Cerebellar cortex (tissue), 1 donor: ENCODE results near the gene ALDH4A1.
"Not testable (repeated sequence)": the region's sequence is repeated elsewhere in the genome, so short reads cannot be mapped to it uniquely, and the experiment has no call there.

Experiments
- DNase-seq: peaks from one replicate; pipeline ENCODE4 v3.0.0-alpha.2; 2015; ENCODE audit warnings: low spot score

Gene ALDH4A1

DNA sequence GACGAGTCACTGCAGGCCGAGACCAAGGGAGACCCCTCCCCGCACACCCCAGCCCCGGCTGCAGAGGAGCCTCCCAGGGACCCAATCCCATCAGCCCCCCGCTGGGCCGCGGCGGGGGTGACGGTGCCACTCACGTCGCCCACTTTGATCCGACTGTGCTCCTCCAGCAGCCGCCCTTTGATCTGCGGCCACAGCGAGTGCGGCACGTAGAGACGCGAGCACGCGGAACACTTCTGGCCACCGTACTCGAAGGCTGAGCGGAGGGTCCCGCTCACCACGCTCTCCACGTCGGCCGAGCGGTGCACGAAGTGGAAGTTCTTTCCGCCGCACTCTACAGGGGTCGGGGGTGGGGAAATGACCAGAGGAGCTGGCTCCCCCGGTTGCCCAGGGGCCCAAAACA is 25.1 kb downstream of the ALDH4A1 start:
- no peak for DNase-seq

DNA sequence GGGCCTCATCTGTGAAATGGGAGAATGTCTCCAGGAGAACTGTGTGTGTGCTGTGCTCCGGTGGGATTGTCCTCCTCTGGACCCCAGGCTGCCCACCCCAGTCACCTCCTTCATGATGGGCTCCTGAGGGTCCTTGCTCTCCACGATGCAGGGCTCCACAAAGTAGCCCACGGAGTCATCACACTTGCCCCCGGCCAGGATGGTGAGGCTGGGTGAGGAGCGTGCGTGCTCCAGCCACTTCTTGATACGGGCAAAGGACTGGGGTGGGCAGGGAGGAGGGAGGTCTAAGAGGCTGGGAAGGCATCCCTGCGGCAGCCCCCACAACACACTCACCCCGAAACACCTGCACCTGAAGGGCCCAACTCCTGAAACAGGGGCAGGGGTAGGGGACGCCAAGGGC is 26.1 kb downstream of the ALDH4A1 start:
- no peak for DNase-seq

DNA sequence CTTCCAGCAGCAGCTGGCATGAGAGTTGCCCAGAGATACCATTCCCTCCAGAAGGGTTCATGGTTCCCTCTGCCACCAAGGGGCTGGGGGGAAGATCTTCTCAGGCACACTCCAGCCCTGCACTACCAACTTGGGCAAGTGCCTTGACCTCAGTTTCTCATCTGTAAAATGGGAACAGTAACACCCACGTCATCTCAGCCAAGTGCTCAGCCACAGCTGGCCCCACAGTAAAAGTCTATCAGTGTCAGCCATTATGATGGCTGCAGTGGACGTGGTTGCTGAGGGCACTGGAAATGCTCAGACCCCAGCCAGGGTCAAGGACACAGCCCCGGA is 26.6 kb downstream of the ALDH4A1 start:
- no peak for DNase-seq

DNA sequence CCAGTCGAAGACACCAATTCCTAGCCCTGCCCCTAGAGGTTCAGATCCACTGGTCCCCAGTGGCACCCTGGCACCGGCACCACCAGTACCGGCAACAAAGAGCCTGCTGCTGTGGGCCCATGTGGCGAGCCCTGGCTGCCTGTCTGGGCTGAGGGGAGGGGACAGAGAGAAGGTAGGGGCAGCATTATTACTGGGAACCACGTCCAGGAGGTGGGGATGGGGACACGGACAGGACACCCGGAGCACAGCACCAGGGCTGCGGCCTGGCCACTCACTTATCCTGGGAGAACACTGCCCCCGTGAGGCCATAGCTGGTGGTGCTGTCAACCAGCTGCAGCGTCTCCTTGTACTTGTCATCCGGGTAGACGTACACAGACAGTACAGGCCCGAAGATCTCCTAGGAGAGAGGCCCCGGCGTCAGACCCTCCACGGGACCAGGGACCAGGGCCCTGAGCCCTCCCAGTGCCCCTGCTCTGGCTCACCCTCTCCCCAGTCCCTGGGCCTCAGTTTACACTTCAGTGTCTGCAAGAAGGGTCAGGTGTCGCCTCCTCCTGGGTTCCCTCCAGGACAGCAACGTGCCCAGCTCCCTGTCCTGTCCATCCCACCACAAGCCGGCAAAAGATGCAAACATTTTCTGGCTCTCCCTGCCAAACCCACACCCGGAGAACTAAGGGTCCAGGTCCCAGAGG is 27.1 kb downstream of the ALDH4A1 start:
- peak; percentile 82 for DNase-seq

DNA sequence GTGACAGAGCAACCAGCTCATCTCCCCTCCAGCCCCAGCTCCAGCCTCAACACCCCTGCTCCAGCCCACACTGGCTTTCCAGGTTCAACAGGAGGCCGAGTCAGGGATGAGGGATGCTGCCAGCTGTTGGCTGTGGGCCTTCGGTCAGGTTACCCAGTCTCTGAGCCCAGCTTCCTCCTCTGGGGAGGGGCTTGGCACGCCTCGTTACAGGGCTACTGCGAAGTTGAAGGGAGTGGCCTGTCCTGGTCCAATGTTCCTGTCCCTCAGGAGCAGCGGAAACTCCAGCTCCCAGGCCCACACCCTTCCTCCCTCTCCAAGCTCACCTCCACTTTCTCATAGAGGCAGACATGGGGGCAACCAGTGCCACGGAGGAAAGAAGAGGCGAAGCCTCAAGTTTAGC is 27.8 kb downstream of the ALDH4A1 start:
- DNase-seq = no peak

DNA sequence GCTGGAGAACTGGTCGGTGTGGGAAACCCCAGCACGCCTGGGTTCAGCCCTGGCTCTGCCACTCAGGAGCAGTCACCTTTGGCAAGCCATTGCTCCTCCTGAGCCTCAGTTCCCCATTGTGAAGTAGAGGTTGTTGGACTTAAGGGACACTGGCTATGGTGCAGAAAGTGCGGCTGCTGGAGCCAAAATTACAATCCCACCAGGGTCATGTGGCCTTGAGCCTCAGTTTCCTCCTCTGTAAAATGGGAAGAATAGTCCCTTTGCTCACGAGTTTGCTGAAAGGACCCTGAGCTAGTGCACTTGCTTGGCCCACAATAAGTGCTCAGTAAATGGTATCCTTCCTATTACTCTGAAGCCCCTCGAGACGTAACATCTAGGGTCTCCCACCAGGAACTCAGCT is 28.3 kb downstream of the ALDH4A1 start:
- DNase-seq = no peak

DNA sequence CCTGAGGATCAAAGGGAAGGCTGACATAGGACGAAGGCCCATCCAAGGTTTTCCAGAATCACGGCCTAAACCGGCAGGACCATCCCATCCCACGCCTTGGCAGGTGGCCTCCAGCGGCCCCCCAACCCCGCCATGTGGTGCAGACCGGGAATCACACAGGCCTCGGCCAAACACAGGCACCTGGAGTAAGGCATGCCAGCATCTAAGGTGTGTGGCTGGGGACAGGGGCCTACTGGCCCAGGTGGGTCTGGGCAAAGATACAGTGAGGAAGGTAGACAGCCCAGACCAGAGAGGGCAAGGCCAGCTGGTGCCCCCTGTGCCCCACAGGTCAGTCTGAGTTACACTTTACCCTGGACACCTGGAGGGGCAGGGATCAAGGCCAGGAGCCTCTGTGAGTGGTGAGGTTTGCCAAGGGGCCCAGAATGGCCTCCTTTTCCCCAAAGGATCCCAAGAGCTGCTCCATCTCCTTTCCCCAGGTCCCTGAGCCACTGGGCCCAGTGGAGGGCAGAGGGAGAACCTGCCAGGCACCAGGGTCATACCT is 30.2 kb downstream of the ALDH4A1 start:
- DNase-seq = no peak

DNA sequence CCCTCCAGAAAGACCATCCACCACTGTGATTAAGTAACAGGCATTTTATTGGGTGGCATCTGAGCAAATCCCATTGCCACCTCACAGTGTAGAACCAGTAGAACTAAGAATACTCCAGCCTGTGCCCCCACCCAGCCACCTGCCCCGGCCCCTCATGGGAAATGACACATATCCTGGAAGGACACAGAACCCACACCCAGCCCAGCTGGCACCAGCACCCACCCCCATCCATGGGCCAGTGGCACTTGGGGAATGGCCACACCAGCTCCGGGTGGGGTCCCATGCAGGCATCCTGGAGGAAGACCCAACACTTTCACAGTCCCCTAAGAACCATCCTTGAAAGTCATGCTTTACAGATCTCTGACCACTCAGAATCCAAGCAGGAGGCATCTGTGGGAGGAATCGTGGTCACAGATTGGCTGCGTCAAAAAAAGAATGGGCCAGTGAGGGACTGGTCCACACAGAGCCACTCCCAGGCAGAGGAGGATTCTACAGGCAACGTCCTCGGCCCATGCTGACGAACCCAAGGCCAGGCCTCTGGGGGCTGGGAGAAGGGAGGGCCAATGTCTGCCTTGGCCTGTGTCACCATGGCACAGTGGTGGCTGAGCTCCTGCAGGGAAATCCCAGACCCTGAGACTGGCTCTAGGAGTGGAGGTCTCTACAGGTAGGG is 30.8 kb downstream of the ALDH4A1 start:
- DNase-seq = no peak

DNA sequence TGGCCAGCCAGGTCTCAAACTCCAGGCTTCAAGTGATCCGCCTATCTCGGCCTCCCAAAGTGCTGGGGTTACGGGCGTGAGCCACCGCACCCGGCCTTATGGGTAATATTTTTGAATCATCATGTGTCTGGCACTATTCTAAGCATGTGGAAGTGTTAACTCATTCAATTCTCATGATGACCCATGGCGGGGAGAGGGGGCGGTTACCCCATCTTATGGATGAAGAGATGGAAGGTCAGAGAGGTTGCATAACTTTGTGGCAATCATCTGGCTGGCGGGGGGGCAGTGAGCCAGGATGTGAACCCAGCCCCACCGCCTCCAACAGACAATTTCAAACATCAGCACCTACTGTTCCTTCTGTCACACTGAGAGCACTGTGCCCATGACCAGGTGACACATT is 31.4 kb downstream of the ALDH4A1 start:
- DNase-seq = no peak

DNA sequence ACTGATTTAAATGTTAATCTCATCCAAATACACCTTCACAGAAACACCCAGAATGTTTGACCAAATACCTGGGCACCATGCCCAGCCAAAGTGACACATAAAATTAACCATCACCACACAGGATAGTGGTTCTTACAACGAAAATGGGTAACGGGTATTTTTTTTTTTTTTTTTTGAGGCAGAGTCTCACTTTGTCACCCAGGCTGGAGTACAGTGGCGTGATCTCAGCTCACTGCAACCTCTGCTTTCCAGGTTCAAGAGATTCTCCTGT is 31.8 kb downstream of the ALDH4A1 start:
- not testable (repeated sequence) for DNase-seq

DNA sequence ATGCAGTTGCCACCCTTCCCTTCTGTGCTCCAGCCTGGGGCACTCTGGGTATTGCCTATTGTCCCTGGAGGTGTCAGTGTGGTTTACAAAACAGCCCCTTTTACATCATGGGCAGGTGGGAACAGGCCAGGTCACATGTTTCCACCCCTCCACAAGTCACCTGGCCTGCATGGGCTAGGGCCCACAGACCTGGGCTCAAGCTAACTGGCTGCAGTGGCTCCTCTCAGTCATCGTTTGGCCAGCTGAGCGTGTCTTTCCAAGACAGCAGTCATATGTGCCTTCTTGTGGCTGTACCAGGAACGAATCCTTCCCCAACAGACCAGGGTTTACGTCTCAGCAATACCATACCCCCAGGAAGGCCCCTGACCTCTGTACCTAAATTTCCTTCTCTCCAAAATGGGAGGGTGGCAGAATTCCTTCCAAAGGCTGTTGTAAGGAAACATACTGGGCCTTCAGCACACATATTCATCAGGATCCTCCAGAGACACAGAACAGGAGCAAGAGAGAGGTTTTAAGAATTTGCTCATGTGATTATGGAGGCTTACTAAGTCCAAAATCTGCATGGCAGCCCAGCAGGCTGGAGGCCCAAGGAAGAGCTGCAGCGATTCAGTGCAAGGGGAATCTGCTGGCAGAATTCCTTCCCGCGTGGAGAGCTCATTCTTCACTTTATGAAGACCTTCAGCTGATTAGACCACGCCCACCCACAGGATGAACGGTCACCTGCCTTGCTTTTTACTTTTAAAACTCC is 32.3 kb downstream of the ALDH4A1 start:
- no peak for DNase-seq

DNA sequence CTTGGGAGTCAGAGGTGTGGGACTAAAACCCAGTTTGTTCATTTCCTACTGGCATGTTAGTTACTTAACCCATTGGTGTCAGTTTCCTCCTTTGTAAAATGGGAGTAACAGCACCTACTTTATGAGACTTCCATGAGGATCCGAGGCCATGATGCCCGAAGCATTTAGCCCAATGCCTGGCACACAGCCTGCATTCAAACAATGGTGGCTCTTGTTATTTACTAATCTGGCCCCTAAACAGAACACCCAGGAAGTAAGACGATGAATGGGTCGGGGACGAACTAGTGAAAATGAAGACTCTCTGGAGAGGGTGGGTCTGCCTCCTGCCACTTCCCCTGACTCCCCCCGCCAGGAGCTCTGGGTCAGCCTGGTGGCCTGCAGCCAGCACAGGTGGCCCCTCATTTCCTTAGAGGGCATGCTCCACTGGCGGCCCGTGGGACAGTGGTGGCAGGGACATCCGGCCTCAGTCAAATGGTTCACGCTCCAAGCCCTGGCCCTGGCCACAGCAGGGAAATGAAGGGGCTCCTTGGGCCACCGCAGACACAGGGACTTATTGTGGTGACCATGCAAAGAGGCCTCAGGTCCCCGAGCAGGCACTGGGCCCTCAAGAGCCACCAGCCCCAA is 33.4 kb downstream of the ALDH4A1 start:
- DNase-seq = no peak

DNA sequence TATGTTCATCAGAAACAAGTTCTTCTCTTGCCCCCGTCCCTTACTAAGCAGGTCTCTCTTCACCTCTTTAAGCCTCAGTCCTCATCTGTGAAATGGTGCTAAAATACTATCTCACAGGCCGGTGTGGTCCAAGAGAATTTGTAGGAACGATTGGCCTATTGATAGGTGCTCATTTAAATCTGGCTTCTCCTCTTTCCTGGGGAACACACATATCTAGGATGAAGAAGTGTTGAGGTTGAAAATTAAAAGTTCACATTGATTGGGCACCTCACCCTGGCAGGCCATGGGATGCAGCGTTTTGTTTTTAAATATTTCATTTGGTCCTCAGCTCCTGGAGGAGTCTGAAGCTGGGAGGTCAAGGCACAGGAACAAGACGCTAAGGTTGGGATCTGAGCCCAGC is 34.0 kb downstream of the ALDH4A1 start:
- DNase-seq = no peak

DNA sequence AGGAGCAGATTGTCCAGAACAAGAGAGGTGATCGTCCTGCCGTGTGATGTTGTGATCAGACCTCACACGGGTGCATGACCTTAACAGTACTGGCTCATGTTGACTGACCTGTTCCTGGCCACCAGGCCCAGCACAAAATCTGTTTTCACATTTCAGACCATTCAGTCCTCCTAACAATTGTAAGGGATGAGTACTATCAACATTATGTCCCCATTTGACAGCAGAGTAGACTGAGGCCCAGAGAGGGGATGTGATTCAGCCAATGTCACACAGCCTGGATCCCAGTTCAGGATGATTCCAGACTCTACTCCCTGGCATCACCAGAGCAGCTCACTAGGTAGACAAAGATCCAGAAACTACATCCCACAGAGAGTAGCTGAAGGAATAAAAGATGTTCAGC is 35.5 kb downstream of the ALDH4A1 start:
- DNase-seq = no peak

DNA sequence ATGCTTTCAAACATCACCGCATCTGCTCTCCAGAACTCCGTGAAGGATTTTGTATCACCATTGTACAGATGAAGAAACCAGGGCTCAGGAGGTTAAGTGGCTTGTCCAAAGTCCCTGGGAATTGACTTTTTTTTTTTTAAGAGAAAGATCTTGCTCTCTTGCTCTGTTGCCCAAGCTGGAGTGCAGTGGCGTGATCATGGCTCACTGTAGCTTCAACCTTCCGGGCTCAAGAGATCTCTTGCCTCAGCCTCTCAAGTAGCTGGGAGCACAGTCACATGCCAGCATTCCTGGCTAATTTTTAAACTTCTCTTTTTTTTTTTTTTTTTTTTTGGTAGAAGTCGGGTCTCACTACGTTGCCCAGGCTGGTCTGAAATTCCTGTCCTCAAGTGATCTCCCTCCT is 36.0 kb downstream of the ALDH4A1 start:
- no peak for DNase-seq

DNA sequence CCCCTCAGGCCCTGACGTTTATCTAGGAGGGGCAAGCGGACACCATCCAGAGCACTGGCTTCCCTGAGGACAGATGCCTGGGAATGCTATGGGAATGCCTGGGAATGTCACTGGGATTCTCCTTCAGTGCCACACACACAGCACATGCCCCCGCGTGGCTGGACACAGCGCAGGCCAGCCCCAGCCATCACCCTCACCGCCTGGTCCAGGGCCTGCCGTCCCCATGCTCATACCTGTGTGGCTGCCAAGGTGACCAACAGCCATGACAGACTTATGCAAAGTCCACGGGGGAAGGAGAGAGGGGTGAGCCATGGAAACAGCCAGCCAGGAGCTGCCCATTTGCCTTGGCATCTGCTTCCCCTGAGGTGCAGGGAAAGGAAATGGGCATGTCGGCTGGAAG is 37.2 kb downstream of the ALDH4A1 start:
- DNase-seq = no peak

DNA sequence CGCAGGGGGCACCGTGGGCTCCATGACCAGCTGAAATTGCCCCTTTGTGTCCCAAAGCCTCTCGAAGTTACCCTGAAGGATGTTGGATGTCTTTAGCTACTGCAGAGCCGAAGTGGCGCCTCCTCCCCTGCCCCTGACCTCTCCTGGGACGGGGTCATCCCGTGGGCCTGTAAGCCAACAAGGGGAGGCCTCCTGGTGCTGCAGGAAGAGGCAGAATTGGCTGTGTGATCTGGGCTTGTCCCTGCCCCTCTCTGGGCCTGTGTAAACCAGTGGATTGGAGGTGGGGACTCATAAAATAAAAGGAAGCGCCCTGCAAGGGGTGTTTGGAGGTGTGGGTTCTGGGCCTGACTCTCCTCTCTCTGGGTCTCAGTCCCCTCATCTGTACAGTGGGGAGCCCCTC is 40.8 kb downstream of the ALDH4A1 start:
- DNase-seq = no peak

DNA sequence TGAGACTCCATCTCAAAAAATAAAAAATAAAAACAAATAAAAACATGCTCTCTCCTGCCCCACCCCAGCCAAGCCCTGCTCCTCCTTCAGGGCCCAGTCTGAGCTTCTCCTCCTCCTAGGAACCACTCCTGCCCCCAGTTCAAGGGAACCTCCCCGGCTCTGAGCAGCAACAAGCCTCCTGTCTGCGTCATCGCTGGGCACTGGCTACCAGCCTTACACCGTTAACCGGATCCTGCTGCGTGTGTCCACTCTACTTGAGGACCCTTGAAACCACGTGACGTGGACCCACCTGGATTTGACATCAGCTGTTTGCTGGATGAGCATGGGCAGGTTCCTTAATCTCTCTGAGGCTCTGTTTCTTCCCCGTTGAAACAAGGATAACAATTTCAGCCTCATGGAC is 41.3 kb downstream of the ALDH4A1 start:
- no peak for DNase-seq

DNA sequence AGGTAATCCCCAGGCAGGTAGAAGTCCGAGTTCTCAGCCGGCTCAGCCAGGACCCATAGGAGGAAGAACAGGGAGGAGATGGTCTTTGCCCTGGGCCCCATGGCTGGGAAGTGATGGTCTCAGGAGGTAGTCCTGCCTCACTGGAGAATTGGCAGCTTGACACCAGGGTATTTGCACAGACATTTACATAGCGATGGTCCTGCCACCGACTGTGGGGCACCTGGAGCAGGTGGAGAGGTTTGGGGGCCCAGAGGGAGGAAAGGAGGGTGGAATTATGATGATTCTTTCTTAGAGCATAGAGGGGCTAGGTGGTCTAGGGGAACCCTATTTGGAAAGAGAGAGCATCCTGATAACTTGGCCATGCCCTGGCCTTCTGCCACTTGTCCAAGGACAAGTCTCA is 42.8 kb downstream of the ALDH4A1 start, which contains the start of gene TAS1R2:
Gene TAS1R2, minus strand, starts transcription at position 101 of the 400 bp plus-strand sequence. Its CDS starts 0 bp downstream, at position 101.
- DNase-seq = no peak

DNA sequence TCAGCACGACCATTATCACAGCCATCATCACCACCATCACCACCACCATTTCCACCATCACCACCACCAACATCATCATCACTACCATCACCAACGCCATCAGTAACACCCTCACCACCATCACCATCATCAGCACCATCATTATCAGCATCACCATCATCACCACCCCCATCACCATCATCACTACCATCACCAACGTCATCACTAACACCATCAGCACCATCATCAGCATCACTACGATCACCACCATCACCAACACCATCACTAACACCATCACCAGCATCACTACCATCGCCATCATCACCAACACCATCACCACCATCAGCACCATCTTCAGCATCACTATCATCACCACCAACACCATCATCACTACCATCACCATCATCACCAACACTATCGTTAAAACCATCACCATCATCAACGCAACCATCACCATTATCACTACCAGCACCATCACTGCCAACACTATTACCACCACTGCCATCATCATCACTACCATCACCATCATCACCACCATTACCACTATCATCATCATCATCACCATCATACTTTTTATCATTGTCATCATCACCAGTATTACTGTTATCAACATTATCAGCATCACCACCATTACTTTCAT is 44.2 kb downstream of the ALDH4A1 start:
- no peak for DNase-seq

DNA sequence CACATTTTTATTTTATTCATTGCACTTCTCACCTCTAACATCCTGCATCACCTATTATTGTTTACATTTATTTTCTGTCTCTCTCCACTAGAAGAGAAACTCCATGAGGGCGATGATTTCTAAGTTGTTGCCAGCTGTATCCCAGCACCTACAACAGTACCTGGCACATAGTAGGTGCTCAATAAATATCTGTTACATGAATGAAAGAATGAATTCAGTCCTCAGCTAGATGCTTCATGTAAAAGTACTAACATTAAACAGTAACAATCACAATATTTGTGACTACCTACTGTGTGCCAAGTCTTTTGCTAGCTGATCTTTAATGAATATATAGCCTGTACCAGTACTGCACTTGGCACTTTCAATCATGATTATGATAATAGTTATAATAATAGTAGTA is 45.9 kb downstream of the ALDH4A1 start:
- DNase-seq = no peak

DNA sequence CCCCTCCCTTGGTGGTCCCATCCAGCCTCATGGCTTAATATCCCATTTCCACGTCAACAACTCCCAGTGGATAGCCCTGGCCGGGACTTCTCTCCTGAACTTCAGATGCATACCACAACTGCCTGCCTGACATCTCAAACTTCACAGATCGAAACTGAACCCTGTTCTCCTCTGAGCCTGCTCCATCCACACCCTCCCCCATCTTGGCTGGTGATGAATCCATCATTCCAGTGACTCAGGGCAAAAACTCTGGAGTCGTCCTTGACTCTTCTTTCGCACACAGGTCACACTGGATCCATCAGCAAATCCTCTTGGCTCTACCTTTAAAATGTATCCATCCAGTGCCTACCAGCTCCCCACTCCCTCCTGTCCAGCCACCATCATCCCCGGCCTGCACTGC is 46.8 kb downstream of the ALDH4A1 start:
- DNase-seq = no peak
